Stimulated activated CD4-positive, alpha-beta T cell treated with anti-CD3 and anti-CD28 coated beads, Interleukin-1b, Interleukin-23, amount 100 ng/mL, for 4 hours (primary cell): ENCODE measurements around the gene CCDC136.

Experiments used
- DNase-seq, 2 donors: peaks; one replicate each; pipeline ENCODE4 v3.0.0-alpha.2; 2020; ENCODE audit warnings: low read depth in 2 of 2

The CCDC136 gene

GRCh38 chr7:128844777-128845311 is 53.1 kb downstream of the CCDC136 start:
- DNase-seq: no peak

DNA sequence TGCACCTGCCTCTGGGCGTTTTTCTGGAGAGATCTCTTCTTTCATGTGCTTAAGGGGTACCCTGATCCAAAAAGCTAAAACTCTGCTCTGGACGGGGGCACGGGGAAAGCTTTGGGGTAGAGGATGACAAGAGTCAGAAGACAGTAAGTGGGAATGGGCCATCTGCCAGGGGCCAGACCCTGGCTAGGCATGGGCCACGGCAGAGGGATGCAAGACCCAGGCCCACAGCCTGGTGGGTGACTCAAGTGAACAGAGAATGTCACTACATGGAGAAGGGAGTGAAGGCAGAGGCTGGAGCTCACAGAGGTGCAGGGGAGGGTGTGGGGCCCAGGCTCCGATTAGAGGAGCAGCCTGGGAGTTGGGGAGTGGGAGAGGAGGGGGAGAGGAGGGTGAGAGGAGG is 53.7 kb downstream of the CCDC136 start:
- DNase-seq: no peak

DNA sequence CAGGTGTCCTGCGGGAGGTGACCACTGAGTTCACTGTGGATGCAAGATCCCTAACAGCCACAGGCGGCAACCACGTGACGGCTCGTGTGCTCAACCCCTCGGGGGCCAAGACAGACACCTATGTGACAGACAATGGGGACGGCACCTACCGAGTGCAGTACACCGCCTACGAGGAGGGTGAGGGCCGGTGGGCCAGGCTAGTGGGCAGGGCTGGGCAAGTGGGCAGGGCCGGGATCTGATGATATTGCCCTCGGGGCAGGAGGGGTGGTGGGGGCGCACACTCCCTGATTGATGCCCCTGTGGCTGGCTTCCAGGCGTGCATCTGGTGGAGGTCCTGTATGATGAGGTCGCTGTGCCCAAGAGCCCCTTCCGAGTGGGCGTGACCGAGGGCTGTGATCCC is 54.2 kb downstream of the CCDC136 start:
- no peak for DNase-seq

DNA sequence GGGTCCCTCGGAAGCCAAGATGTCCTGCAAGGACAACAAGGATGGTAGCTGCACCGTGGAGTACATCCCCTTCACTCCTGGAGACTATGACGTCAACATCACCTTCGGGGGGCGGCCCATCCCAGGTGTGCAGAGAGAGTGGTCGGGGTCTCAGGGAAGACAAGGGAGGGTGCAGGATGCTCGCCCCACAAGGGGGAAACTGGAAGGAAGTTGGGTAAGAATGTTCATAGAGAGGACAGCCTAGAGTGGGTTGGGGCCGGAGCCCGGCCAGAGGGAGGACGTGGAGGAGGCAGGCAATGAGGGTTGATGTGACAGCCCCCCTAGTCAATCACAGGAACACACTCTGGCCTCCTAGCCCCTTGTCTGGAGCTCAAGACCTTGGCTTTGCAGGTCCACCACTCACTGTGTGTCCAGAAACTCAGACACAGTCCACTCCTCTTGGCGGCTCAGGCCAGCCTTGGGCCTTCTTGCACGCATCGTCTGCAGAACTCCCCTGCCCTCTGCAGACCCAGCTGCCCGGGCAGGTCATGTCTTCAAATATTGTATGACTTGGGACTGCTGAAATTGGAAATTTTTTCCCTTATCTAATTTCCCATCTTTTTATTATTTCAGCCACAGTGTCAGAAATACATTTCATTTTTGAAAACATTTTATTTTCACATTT is 55.1 kb downstream of the CCDC136 start:
- no peak for DNase-seq

DNA sequence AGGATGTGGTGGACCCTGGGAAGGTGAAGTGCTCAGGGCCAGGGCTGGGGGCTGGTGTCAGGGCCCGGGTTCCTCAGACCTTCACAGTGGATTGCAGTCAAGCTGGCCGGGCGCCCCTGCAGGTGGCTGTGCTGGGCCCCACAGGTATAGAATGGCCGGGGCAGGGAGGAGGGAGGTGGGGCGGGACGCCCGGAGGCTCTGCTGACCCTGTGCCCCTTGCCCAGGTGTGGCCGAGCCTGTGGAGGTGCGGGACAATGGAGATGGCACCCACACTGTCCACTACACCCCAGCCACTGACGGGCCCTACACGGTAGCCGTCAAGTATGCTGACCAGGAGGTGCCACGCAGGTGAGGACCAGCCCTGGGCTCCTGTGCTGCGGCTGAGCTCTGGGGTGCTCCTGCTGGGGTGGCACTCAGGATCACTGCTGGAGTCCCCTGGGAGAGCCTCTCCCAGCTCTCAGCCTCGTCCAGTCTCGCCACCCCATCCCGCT is 56.0 kb downstream of the CCDC136 start:
- no peak for DNase-seq

DNA sequence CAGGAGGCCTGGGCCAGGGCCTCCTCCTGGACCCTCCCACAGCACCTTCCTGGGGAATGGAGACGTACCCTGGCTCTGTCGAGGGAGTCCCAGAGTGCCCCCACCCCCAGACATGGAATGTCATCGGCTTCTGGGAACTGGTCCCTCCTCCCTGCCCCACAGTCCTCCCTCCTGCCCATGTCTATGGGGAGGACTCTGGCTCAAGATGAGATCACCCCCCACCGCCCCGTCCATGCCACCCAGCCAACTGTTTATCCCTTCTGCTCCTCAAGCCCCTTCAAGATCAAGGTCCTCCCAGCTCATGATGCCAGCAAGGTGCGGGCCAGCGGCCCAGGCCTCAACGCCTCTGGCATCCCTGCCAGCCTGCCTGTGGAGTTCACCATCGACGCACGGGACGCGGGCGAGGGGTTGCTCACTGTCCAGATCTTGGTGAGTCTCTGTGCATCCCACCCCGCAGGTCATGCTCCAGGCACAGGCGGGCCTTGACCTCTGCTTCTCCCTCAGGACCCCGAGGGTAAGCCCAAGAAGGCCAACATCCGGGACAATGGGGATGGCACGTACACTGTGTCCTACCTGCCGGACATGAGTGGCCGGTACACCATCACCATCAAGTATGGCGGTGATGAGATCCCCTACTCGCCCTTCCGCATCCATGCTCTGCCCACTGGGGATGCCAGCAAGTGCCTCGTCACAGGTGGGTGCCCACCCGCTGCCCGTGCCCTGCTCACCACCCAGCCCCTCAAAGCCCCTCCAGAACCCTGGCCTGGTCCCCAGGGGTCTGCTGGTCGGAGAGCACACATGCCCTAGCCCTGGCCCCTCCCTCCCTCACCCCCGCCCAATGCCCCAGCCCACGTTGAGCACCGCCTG is 56.8 kb downstream of the CCDC136 start:
- DNase-seq: no peak

DNA sequence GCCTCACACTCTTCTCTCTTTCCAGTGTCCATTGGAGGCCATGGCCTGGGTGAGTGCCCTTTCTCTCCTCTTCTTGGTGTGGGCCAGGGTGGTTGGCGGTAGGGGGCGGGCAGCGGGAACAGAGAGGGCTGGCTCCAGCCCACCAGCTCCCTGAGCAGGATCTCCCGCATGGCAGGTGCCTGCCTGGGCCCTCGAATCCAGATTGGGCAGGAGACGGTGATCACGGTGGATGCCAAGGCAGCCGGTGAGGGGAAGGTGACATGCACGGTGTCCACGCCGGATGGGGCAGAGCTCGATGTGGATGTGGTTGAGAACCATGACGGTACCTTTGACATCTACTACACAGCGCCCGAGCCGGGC is 57.4 kb downstream of the CCDC136 start:
- DNase-seq: no peak

DNA sequence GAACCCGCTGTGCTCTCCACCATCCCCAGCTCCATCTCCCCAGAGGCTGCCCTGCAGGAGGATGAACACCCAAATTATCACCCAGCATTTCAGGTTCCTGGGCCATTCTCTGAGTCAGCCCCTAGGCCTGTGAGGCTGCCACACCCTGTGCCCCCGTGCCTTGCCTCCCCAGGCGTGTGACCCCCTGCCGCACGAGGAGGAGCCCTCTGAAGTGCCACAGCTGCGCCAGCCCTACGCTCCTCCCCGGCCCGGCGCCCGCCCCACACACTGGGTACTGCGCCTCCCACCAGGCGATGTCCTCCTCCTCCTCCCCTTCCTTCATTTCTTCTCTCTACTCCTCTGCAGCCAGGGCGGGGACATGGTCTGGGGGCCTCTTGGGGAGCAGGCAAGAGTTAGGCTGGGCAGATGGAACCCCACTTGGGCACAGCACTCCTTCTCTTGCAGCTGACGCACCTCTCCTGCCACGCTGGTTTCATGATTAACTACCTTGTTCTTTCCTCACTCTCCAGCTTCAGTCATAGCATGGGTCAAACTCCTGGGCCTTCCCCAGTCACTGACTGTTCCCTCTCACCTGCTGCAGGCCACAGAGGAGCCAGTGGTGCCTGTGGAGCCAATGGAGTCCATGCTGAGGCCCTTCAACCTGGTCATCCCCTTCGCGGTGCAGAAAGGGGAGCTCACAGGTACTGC is 58.2 kb downstream of the CCDC136 start:
- no peak for DNase-seq

DNA sequence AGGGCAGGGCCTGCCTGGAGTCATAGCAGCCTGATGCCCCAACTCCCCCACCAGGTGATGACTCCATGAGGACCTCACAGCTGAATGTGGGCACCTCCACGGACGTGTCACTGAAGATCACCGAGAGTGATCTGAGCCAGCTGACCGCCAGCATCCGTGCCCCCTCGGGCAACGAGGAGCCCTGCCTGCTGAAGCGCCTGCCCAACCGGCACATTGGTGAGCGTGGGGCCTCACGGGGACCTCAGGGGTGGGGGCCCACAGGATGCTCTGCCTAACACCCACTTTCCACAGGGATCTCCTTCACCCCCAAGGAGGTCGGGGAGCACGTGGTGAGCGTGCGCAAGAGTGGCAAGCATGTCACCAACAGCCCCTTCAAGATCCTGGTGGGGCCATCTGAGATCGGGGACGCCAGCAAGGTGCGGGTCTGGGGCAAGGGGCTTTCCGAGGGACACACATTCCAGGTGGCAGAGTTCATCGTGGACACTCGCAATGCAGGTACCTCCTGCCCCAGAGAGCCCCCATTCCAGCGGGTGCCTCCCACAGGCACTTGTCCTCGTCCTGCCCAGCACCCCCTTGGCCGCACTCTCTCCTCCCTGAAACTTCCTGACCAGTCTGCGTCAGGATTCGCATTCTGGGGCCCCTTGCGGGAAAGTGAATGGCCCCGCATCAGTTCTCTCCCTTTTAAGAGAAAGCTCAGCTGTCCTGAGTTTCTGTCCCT is 60.9 kb downstream of the CCDC136 start:
- DNase-seq: no peak

- DNase-seq: no peak
Observed at GRCh38 chr7:128853799-128854198, 62.0 kb downstream of the CCDC136 start.

GRCh38 chr7:128854396-128854795 is 62.6 kb downstream of the CCDC136 start:
- DNase-seq: no peak

GRCh38 chr7:128855559-128855958 is 63.8 kb downstream of the CCDC136 start:
- DNase-seq: no peak

DNA sequence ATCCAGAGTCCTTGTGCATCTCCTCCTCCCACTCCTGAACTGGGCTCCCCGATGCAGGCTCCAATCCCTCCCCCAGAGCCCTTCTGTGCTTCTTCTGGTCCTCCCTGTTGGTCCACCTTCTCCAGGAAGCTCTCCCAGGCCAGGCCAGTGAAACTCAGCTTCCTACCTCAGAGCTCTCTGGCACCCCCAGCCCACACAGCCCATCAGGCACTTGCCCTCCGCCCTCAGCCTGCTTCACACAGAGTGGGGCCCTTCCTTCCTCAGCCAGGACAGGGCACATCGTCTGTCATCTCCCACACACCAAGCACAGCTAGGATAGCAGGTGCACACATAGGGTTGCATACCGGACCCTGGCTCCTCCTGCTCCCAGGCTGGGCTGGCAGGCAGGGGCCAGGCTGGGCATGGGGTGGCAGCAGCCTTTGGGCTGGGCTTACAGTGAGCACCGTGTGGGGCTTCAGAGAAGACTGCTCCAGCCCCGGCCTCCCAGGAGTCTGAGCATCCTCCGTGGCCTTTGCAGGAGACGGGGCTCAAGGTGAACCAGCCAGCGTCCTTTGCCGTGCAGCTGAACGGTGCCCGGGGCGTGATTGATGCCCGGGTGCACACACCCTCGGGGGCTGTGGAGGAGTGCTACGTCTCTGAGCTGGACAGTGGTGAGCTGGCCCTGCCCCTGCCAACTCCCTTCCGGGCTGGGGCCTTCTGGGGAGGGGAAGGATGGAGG is 64.4 kb downstream of the CCDC136 start:
- DNase-seq: no peak

DNA sequence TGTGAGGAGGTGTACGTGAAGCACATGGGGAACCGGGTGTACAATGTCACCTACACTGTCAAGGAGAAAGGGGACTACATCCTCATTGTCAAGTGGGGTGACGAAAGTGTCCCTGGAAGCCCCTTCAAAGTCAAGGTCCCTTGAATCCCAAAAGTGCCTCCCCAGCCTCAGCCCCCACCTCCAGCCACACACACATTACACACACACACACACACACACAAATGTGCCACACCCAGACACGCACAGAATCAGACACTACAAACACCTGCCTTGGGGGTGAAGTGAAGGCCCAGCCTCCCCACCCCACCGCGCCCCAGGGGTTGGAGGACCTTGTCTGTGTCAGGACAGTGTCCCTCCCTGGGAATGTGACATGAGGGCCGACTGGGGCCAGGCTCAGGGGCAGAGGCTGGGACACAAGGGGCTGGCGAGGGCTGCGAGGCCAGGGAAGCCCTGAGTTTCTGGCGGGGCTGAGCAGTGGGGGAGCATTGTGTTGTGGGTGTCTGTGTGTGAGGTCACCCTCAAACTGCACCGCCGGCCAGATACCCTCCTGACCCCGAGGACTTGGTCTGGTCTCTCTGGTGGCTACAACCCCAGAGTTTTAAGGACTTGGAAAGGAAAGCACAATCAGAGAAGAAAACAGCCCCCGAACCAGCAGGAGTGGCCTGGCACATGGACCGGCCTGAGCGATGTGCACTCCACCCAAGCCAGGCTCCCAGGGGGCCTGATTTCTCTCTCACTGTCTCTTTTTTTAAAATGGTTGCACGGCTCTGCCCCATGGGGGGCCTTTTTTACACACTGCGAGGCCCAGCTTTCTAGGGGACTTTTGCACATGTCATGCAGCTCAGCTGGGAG is 66.8 kb downstream of the CCDC136 start:
- no peak for DNase-seq

DNA sequence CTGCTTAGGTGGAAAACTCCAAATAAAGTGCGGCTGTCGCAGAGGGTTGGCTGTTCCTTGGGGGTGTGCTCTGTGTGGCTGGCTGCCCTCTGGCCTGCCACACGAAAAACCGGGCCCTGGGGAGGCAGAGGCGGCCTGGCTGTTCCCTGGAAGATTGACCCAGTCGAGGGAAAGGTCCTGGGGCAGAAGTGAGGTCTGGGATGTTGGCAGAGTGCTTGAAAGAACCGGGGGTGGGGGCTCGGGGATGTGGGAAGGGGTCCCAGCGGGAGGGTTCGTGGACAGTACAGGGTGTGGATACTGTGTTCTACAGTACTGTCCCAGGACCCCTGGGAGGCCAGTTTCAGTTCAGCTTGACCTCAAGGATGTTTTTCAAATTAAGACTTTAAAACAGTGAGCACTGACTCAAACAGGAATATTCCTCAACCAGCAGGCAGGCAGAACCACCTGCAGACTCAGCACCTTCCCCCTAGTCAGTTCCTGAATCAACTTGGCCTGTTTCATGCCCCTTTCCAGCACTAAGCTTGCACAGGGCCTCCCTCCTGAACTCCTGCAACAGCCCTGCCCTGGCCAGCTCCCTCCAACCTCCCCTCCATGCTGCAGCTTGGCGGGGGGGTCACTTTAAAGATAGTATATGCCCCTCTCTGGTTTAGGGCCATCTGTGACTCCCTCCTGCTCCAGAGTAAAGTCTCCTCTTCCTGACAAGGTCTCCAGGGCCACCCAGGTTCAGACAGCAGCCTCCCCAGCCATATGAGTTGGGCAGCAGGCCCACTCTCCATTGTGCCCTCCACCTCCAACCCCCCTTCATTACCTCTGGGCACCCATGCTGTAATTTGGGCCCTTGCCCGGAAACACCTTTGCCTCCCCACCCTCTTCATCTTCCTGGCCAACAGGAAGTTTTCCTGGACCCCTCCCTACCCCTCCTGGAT is 67.7 kb downstream of the CCDC136 start:
- no peak for DNase-seq

DNA sequence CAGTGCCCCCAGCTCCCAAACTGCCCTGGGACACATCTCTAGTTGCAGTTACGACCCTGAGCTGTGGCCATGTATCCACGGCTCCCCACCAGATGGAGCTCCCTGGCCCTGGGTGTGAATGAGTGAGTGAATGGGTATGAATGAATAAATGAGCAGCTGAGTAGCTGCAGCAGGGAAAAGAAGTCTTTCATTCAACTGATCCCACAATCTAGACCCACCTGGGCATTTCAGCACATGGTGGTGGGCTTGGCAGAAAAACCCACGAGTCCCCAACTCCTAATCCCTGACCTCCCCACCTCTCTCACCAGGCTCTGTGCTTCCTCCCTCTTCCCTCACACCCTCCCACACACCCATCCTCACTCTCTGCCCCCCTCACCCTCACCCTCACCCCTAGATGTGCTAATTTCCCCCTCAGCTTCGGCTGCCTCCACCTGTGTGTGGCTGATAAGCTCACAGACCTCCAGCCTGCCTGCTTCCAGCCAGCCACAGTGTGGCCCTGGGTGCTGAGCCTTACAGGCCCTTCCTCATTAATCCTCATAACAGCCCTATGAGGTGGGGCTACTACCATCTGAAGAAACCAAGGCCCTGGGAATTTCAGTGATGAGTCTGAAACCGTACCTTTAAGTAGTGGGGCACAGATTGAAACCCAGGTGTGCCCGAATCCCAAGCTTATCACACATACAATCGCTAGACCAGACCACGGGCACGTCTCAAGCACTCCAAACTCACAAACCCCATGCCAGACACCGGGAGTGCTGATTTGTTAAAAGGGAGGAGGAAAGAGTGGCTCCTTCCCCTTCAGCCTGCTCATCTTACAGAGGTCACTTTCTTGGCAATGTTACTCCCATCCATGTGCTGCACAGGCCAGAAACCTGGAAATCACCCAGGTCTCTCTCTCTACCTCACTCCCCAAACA is 68.6 kb downstream of the CCDC136 start:
- no peak for DNase-seq

DNA sequence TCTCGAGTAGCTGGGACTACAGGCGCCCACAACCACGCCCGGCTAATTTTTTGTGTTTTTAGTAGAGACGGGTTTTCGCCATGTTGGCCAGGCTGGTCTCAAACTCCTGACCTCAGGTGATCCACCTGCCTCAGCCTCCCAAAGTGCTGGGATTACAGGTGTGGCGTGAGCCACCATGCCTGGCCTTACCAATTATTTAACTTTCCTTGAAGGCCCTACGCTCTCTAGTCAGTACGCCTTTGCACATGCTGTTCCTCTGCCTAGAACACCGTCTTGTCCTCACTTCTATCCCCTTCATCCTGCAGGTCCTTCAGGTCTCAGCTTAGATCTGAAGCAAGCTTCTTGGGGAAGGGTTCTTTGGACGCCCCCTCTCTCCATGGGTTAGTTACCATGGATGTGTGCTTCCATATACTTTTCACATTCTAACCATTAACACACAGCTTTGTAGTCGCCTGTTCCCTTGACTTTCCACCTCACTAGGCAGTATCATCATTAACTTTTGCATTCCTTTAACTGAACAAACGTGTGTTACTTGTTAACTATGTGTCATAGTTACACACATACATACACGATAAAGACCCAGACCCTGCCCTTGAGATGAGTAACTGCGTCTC is 70.3 kb downstream of the CCDC136 start:
- no peak for DNase-seq
